HepG2 (cell line): ENCODE measurements around the gene C18orf63. TPM values are rescaled to one million over a fixed set of nuclear protein-coding genes. Genes with fewer than 3 reads are reported as not detected.
A peak's percentile ranks its signal among the peaks of the same experiment; 100 is the strongest.

Experiments used
- CENPT ChIP-seq: sonication (generic); formaldehyde crosslinking; IDR thresholded peaks from 2 replicates; pipeline ENCODE4 v1.8.0; 2022; ENCODE audit warnings: low read depth, mild to moderate bottlenecking, moderate library complexity, missing genetic modification reagents
- HDAC2 ChIP-seq: sonication (generic); formaldehyde crosslinking; IDR thresholded peaks from 2 replicates; pipeline ENCODE4 v1.4.0; 2020; ENCODE audit warnings: missing genetic modification reagents
- HNRNPK ChIP-seq: fragments of 200-400 bp; formaldehyde crosslinking; IDR thresholded peaks from 2 replicates; pipeline ENCODE4 v1.6.1; 2018; ENCODE audit warnings: low read length, low read depth, moderate library complexity, mild to moderate bottlenecking; ENCODE audit not compliant: poor library complexity, severe bottlenecking
- IKZF1 ChIP-seq: fragments of 450-650 bp; IDR thresholded peaks from 2 replicates; pipeline ENCODE4 v1.7.1; 2016
- MYNN ChIP-seq: sonication (generic); formaldehyde crosslinking; IDR thresholded peaks from 2 replicates; pipeline ENCODE4 v1.4.0; 2020; ENCODE audit warnings: mild to moderate bottlenecking, low read depth, missing genetic modification reagents
- NR3C1 ChIP-seq: sonication (generic); formaldehyde crosslinking; IDR thresholded peaks from 2 replicates; pipeline ENCODE4 v1.4.0; 2020; ENCODE audit warnings: missing genetic modification reagents
- PTBP1 ChIP-seq: fragments of 200-400 bp; formaldehyde crosslinking; IDR thresholded peaks from 2 replicates; pipeline ENCODE4 v1.6.1; 2018; ENCODE audit warnings: low read length, low read depth; ENCODE audit not compliant: poor library complexity, severe bottlenecking
- RARG ChIP-seq: sonication (generic); formaldehyde crosslinking; IDR thresholded peaks from 2 replicates; pipeline ENCODE4 v1.4.0; 2020; ENCODE audit warnings: low read depth, mild to moderate bottlenecking, missing genetic modification reagents
- SIN3A ChIP-seq: IDR thresholded peaks from 2 replicates; pipeline ENCODE4 v1.6.1; 2011; ENCODE audit warnings: low read depth, mild to moderate bottlenecking, control low read depth, low read length, borderline replicate concordance
- TCF12 ChIP-seq, 2 experiments: fragments of 450-650 bp in 1 of 2; sonication (generic) in 1 of 2; formaldehyde crosslinking in 1 of 2; IDR thresholded peaks; 2 replicates each; pipeline versions ENCODE4 v1.6.1 to v1.8.0; 2017 to 2022; ENCODE audit warnings: antibody characterized with exemption in 1 of 2, mild to moderate bottlenecking in 1 of 2, missing genetic modification reagents in 1 of 2, moderate library complexity in 1 of 2
- U2AF1 ChIP-seq: fragments of 200-400 bp; formaldehyde crosslinking; optimal IDR thresholded peaks from 2 replicates; pipeline ENCODE3; 2017; ENCODE audit warnings: mild to moderate bottlenecking, low read depth, low read length
- YEATS4 ChIP-seq: sonication (generic); formaldehyde crosslinking; IDR thresholded peaks from 2 replicates; pipeline ENCODE4 v1.4.0; 2020; ENCODE audit warnings: missing genetic modification reagents, borderline replicate concordance
- ZNF329 ChIP-seq: sonication (generic); formaldehyde crosslinking; IDR thresholded peaks from 2 replicates; pipeline ENCODE4 v1.9.0; 2021; ENCODE audit warnings: low read depth, mild to moderate bottlenecking, missing genetic modification reagents
- ZNF562 ChIP-seq: sonication (generic); formaldehyde crosslinking; IDR thresholded peaks from 2 replicates; pipeline ENCODE4 v1.8.0; 2022; ENCODE audit warnings: missing genetic modification reagents, borderline replicate concordance
- ZNF772 ChIP-seq: sonication (generic); formaldehyde crosslinking; IDR thresholded peaks from 2 replicates; pipeline ENCODE4 v1.5.0; 2020; ENCODE audit warnings: mild to moderate bottlenecking, missing genetic modification reagents
- ZNF83 ChIP-seq: sonication (generic); formaldehyde crosslinking; IDR thresholded peaks from 2 replicates; pipeline ENCODE4 v1.4.0; 2020; ENCODE audit warnings: missing genetic modification reagents, mild to moderate bottlenecking, borderline replicate concordance
- ZZZ3 ChIP-seq: sonication (generic); formaldehyde crosslinking; IDR thresholded peaks from 2 replicates; pipeline ENCODE4 v1.4.0; 2020; ENCODE audit warnings: missing genetic modification reagents, mild to moderate bottlenecking, borderline replicate concordance
- polyA plus RNA-seq, 8 experiments: library from polyadenylated mRNA; depleted of rRNA in 3 of 8; stranded (reverse) in 7 of 8; unstranded in 1 of 8; fragments of >200 nt; fragmentation: Illumina TruSeq in 4 of 8; extraction: Trizol in 4 of 8; gene quantifications; 2 replicates each; pipeline versions ENCODE4 v1.2.1 to v1.2.3, GENCODE V29; 2011 to 2016; ENCODE audit warnings: low read depth in 4 of 8, missing spikeins in 1 of 8, mixed read lengths in 1 of 8; ENCODE audit not compliant: insufficient read depth in 1 of 8
- total RNA-seq, 5 experiments: library from RNA; depleted of rRNA; stranded (reverse); fragments of >200 nt; fragmentation: Illumina TruSeq; extraction: Trizol; gene quantifications; 2 replicates each; pipeline ENCODE4 v1.2.3, GENCODE V29; 2016; ENCODE audit warnings: low read depth in 1 of 5
- TF ChIP-seq, protein P1 (sequence below): IDR thresholded peaks from 2 replicates; pipeline ENCODE4 v1.6.1; 2016
- TF ChIP-seq, protein P2 (sequence below): IDR thresholded peaks from 2 replicates; pipeline ENCODE4 v1.6.1; 2016; ENCODE audit warnings: low read depth
- TF ChIP-seq, protein P3 (sequence below): sonication (generic); formaldehyde crosslinking; IDR thresholded peaks from 2 replicates; pipeline ENCODE4 v1.8.1; 2023; ENCODE audit warnings: mild to moderate bottlenecking, inconsistent platforms, moderate library complexity, missing genetic modification reagents, borderline replicate concordance
- TF ChIP-seq, protein P4 (sequence below): sonication (generic); formaldehyde crosslinking; IDR thresholded peaks from 2 replicates; pipeline ENCODE4 v1.4.0; 2020; ENCODE audit warnings: low read depth, mild to moderate bottlenecking, missing genetic modification reagents
- TF ChIP-seq, protein P5 (sequence below): sonication (generic); formaldehyde crosslinking; IDR thresholded peaks from 2 replicates; pipeline ENCODE4 v1.4.0; 2020; ENCODE audit warnings: missing genetic modification reagents

The C18orf63 gene
- total and polyA plus RNA-seq, 2 of the 13 experiments (the other 11 are each of a cell fraction or from before 2014, with no cell fraction given), result 0.01 TPM; not detected in 1

DNA sequence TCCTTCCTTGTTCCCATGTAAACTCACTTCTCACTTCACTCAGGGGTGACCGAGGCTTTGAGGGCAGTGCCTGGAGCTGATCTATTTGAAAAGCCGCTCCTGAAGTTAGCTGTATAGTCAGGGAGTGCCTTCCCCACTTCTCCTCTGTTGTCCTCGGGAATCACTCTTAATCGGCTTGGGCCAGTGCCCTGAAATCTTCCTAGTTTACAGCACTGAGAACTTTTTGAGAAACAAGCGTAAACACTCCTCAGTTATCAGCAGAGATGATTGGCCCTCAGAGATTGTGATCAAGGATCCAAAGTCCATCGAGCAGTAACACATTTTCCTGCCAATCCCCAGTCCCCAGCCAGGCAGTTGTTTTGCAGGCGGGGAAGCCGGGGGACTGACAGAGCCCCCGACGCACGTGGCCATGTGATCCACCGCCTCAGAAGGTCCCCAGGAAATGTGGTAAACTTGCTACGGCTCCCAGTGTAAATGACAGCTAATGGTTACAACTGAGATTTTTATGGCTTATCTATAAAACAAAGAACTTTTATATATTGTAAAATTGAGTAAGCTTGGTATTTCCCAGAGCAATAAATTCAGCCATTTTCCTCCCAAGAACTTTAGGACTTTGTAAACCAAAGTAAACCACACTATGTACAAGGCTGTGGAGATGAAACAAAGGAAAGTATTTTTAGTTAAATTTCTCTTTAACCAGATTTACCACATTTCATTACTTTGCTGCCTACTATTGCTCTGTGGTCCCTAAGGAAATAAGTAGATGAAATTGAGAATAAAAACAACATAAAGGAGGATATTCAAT lies 53.5 kb downstream of the C18orf63 start (continued):
- TF ChIP-seq SIN3A (peak; percentile 52; the same call in 1 of the 2 replicates), ZNF329 (no peak), RARG (CRISPR knock-in tag) (no peak), TCF12 (IDR thresholded peaks at IDR 0.05) (no peak), TCF12 (CRISPR knock-in tag; IDR thresholded peaks at IDR 0.05) (peak; percentile 74; the same call in 1 of the 2 replicates), ZNF562 (CRISPR knock-in tag) (no peak), ZNF772 (CRISPR knock-in tag) (peak; percentile 85), CENPT (CRISPR knock-in tag) (no peak), ZNF83 (no peak), ZZZ3 (CRISPR knock-in tag) (no peak), NR3C1 (no peak), YEATS4 (CRISPR knock-in tag) (peak; percentile 56; the same call in 1 of the 2 replicates), MYNN (CRISPR knock-in tag) (no peak), HDAC2 (CRISPR knock-in tag) (no peak), IKZF1 (no peak), HNRNPK (no peak), PTBP1 (no peak), U2AF1 (no peak)
- TF ChIP-seq, protein P1, sequence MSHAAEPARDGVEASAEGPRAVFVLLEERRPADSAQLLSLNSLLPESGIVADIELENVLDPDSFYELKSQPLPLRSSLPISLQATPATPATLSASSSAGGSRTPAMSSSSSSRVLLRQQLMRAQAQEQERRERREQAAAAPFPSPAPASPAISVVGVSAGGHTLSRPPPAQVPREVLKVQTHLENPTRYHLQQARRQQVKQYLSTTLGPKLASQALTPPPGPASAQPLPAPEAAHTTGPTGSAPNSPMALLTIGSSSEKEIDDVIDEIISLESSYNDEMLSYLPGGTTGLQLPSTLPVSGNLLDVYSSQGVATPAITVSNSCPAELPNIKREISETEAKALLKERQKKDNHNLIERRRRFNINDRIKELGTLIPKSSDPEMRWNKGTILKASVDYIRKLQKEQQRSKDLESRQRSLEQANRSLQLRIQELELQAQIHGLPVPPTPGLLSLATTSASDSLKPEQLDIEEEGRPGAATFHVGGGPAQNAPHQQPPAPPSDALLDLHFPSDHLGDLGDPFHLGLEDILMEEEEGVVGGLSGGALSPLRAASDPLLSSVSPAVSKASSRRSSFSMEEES (CRISPR knock-in tag), result peak; percentile 64
- TF ChIP-seq, protein P2, sequence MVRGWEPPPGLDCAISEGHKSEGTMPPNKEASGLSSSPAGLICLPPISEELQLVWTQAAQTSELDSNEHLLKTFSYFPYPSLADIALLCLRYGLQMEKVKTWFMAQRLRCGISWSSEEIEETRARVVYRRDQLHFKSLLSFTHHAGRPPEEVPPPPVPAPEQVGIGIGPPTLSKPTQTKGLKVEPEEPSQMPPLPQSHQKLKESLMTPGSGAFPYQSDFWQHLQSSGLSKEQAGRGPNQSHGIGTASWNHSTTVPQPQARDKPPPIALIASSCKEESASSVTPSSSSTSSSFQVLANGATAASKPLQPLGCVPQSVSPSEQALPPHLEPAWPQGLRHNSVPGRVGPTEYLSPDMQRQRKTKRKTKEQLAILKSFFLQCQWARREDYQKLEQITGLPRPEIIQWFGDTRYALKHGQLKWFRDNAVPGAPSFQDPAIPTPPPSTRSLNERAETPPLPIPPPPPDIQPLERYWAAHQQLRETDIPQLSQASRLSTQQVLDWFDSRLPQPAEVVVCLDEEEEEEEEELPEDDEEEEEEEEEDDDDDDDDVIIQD, result peak; percentile 46; the same call in 1 of the 2 replicates
- TF ChIP-seq, protein P3, sequence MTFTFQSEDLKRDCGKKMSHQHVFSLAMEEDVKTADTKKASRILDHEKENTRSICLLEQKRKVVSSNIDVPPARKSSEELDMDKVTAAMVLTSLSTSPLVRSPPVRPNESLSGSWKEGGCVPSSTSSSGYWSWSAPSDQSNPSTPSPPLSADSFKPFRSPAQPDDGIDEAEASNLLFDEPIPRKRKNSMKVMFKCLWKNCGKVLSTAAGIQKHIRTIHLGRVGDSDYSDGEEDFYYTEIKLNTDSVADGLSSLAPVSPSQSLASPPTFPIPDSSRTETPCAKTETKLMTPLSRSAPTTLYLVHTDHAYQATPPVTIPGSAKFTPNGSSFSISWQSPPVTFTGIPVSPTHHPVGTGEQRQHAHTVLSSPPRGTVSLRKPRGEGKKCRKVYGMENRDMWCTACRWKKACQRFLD (CRISPR knock-in tag), result no peak
- TF ChIP-seq, protein P4, sequence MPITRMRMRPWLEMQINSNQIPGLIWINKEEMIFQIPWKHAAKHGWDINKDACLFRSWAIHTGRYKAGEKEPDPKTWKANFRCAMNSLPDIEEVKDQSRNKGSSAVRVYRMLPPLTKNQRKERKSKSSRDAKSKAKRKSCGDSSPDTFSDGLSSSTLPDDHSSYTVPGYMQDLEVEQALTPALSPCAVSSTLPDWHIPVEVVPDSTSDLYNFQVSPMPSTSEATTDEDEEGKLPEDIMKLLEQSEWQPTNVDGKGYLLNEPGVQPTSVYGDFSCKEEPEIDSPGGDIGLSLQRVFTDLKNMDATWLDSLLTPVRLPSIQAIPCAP, result no peak
- TF ChIP-seq, protein P5, sequence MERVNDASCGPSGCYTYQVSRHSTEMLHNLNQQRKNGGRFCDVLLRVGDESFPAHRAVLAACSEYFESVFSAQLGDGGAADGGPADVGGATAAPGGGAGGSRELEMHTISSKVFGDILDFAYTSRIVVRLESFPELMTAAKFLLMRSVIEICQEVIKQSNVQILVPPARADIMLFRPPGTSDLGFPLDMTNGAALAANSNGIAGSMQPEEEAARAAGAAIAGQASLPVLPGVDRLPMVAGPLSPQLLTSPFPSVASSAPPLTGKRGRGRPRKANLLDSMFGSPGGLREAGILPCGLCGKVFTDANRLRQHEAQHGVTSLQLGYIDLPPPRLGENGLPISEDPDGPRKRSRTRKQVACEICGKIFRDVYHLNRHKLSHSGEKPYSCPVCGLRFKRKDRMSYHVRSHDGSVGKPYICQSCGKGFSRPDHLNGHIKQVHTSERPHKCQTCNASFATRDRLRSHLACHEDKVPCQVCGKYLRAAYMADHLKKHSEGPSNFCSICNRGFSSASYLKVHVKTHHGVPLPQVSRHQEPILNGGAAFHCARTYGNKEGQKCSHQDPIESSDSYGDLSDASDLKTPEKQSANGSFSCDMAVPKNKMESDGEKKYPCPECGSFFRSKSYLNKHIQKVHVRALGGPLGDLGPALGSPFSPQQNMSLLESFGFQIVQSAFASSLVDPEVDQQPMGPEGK, result peak; percentile 80
